Uterus (tissue), 4 donors: Measurements from ENCODE around the gene BCL11B. TPM values are rescaled to one million over a fixed set of nuclear protein-coding genes. Genes with fewer than 3 reads are reported as not detected.

Experiments
- DNase-seq, 2 donors: peaks; one replicate each; pipeline ENCODE4 v3.0.0-alpha.2; 2019 to 2020
- H3K27ac ChIP-seq, 2 donors: fragments of 200-600 bp; sonication (generic); 1 replicate in 1 of 2; 2 replicates in 1 of 2; pipeline ENCODE4 v1.5.1; 2016 to 2018
- H3K27me3 ChIP-seq, 2 donors: fragments of 200-600 bp; sonication (generic); one replicate each; pipeline ENCODE4 v1.5.1; 2018 to 2019; ENCODE audit warnings: control low read depth in 1 of 2
- H3K36me3 ChIP-seq, 2 donors: fragments of 200-600 bp; sonication (generic); one replicate each; pipeline ENCODE4 v1.5.1; 2019; ENCODE audit warnings: control low read depth in 1 of 2
- H3K4me1 ChIP-seq, 2 donors: fragments of 200-600 bp; sonication (generic); one replicate each; pipeline ENCODE4 v1.5.1; 2018 to 2019; ENCODE audit warnings: control low read depth in 1 of 2
- H3K4me3 ChIP-seq, 2 donors: fragments of 200-600 bp; sonication (generic); 1 replicate in 1 of 2; 2 replicates in 1 of 2; pipeline ENCODE4 v1.5.1; 2018 to 2019; ENCODE audit warnings: mild to moderate bottlenecking in 1 of 2
- H3K9me3 ChIP-seq, 2 donors: fragments of 200-600 bp; sonication (generic); one replicate each; pipeline ENCODE4 v1.5.1; 2019; ENCODE audit warnings: control low read depth in 1 of 2
- CTCF ChIP-seq, 4 experiments: fragments of 200-600 bp in 2 of 4; fragments of 450-650 bp in 2 of 4; sonication (generic) in 2 of 4; IDR thresholded peaks; one replicate each; pipeline ENCODE4 v1.5.1; 2016 to 2019; ENCODE audit warnings: antibody characterized with exemption in 4 of 4, mild to moderate bottlenecking in 2 of 4, moderate library complexity in 1 of 4
- POLR2A ChIP-seq, 2 donors: fragments of 450-650 bp; IDR thresholded peaks; one replicate each; pipeline ENCODE4 v1.6.1; 2016; ENCODE audit warnings: antibody characterized with exemption in 2 of 2, mild to moderate bottlenecking in 1 of 2, moderate library complexity in 1 of 2
- intact Hi-C: fragments of 100-400 bp; cut with DNase I; formaldehyde crosslinking; loops from one replicate; pipeline ENCODE4 v1.15.1; 2023; ENCODE audit warnings: low total_unique reads
- total RNA-seq, 4 donors: library from RNA; depleted of rRNA in 3 of 4; stranded (reverse); fragments of >200 nt in 3 of 4; gene quantifications; one replicate each; pipeline versions ENCODE4 v1.1.0 to v1.2.4, GENCODE V29; 2014 to 2023
- donor health status: DM: yes; HTN: yes; CAD: no.

Gene BCL11B
- total RNA-seq, 4 donors from 2014 or later: 0.29 to 0.55 (median 0.46) TPM; not detected in 1

- TF ChIP-seq CTCF (IDR thresholded peaks at IDR 0.05): no peak
- no peak for TF ChIP-seq POLR2A (IDR thresholded peaks at IDR 0.05)
- H3K36me3 ChIP-seq: no peaks in the 10 kb centered on the region
- no peak overlapping the region for H3K27ac ChIP-seq
- H3K4me3 ChIP-seq: no peak overlapping the region
- intact Hi-C loops: no loop called here
- H3K9me3 ChIP-seq: no peaks in the 10 kb centered on the region
- H3K27me3 ChIP-seq: no peaks in the 10 kb centered on the region
- H3K4me1 ChIP-seq: no peaks in the 10 kb centered on the region
- DNase-seq: no peak
Measured at GRCh38 chr14:99318091-99318958, 46.3 kb upstream of the BCL11B start.

GRCh38 chr14:99317231-99318090 lies 45.5 kb upstream of the BCL11B start:
- Histone ChIP-seq H3K4me1 (no peaks in the 10 kb centered on the region), H3K27me3 (no peaks in the 10 kb centered on the region), H3K36me3 (no peaks in the 10 kb centered on the region), H3K4me3 (no peak overlapping the region), H3K27ac (no peak overlapping the region), H3K9me3 (no peaks in the 10 kb centered on the region)
- DNase-seq: no peak
- intact Hi-C loops: no loop called here
- no peak for TF ChIP-seq POLR2A (IDR thresholded peaks at IDR 0.05)
- no peak for TF ChIP-seq CTCF (IDR thresholded peaks at IDR 0.05)

GRCh38 chr14:99316281-99317163 lies 44.5 kb upstream of the BCL11B start:
- no peak for DNase-seq
- H3K36me3 ChIP-seq: no peaks in the 10 kb centered on the region
- no peaks in the 10 kb centered on the region for H3K9me3 ChIP-seq
- H3K4me3 ChIP-seq: no peak overlapping the region
- no peak overlapping the region for H3K27ac ChIP-seq
- TF ChIP-seq CTCF (IDR thresholded peaks at IDR 0.05) (no peak), POLR2A (IDR thresholded peaks at IDR 0.05) (no peak)
- no peaks in the 10 kb centered on the region for H3K27me3 ChIP-seq
- intact Hi-C loops: no loop called here
- H3K4me1 ChIP-seq: no peaks in the 10 kb centered on the region

GRCh38 chr14:99315197-99315596 lies 43.2 kb upstream of the BCL11B start:
- TF ChIP-seq CTCF (IDR thresholded peaks at IDR 0.05) (no peak), POLR2A (IDR thresholded peaks at IDR 0.05) (no peak)
- no peaks in the 10 kb centered on the region for H3K4me1 ChIP-seq
- no peaks in the 10 kb centered on the region for H3K36me3 ChIP-seq
- H3K9me3 ChIP-seq: no peaks in the 10 kb centered on the region
- intact Hi-C loops: no loop called here
- no peaks in the 10 kb centered on the region for H3K27me3 ChIP-seq
- H3K27ac ChIP-seq: no peak overlapping the region
- DNase-seq: no peak
- no peak overlapping the region for H3K4me3 ChIP-seq
